ENCODE measurements around the gene HTR3C.
"Not testable (repeated sequence)": the region's sequence is repeated elsewhere in the genome, so short reads cannot be mapped to it uniquely, and the experiment has no call there.

The HTR3C gene

DNA sequence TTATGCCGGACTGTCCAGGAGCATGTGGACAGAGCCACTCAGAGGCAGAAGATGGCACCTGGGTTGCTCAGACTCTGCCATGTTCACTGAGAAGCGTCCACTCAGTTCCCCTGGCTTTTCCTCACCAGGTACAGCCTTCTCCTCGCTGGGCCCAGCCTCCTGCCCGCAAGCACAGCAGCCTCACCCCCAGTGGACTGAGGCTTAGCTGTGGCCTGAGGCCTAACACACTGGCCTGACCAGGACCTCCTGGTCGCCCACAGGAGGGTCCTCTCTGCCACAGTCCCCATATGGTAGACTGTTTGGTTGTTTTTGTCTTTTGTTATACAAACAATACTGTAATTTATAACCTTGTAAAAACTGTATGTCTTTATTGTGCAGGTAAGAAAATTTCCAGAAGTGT, 15.5 kb downstream of the HTR3C start:
- H3K18ac ChIP-seq (ENCODE audit: low read depth in 1 of 2, low read length in 2 of 2), result no peak overlapping the region
- DNase-seq, result no peak
- no peak overlapping the region for H3K14ac ChIP-seq (ENCODE audit: low read length in 2 of 2)
- no peak overlapping the region for H3K4me2 ChIP-seq (ENCODE audit: low read length, poor library complexity, severe bottlenecking)
- H2AFZ ChIP-seq (ENCODE audit: low read depth, low read length), result no peak overlapping the region
- no peak overlapping the region for H3K4ac ChIP-seq (ENCODE audit: low read depth in 1 of 2, low read length in 2 of 2)
- peaks cover 0 to 13% of the 10 kb centered on the region in 2 experiments for H3K27me3 ChIP-seq (ENCODE audit: control insufficient read depth in 1 of 2, insufficient read depth in 1 of 2, low read length in 2 of 2)
- no peak overlapping the region for H2AK5ac ChIP-seq (ENCODE audit: low read length, severe bottlenecking)
- no peak overlapping the region for H4K8ac ChIP-seq (ENCODE audit: low read length)
- H2BK120ac ChIP-seq (ENCODE audit: low read depth, low read length), result no peak overlapping the region
- no peak overlapping the region for H3K23ac ChIP-seq (ENCODE audit: low read length in 2 of 2)
- 78% methylated on average over 3 of the region's 5 CpGs for WGBS
- H2BK15ac ChIP-seq (ENCODE audit: low read depth, poor library complexity, severe bottlenecking), result no peak overlapping the region
- H2BK12ac ChIP-seq (ENCODE audit: low read length in 2 of 2), result no peak overlapping the region
- H3K27ac ChIP-seq (ENCODE audit: low read length, poor library complexity, severe bottlenecking), result no peak overlapping the region
- no peak overlapping the region for H4K91ac ChIP-seq (ENCODE audit: low read length)
- no peaks in the 10 kb centered on the region for H3K4me1 ChIP-seq (ENCODE audit: control insufficient read depth, insufficient read depth, low read depth, low read length)
- H3K4me3 ChIP-seq (ENCODE audit: insufficient read depth in 1 of 2, low read depth in 1 of 2, low read length in 2 of 2), result no peak overlapping the region
- no peak overlapping the region for H2BK5ac ChIP-seq (ENCODE audit: low read depth, low read length, poor library complexity, severe bottlenecking)
- no peaks in the 10 kb centered on the region for H3K36me3 ChIP-seq (ENCODE audit: control insufficient read depth in 1 of 2, insufficient read depth in 2 of 2, low read depth in 1 of 2, low read length in 2 of 2)
- no peaks in the 10 kb centered on the region for H3K79me1 ChIP-seq (replicated peaks; ENCODE audit: low read length, poor library complexity, severe bottlenecking)
- H3K9ac ChIP-seq (ENCODE audit: low read length), result no peak overlapping the region
- H3K9me3 ChIP-seq (ENCODE audit: control insufficient read depth, low read length), result no peaks in the 10 kb centered on the region

- H3K18ac ChIP-seq (ENCODE audit: low read depth in 1 of 2, low read length in 2 of 2); H4K91ac ChIP-seq (ENCODE audit: low read length); H2AFZ ChIP-seq (ENCODE audit: low read depth, low read length); H3K4me2 ChIP-seq (ENCODE audit: low read length, poor library complexity, severe bottlenecking); H3K4ac ChIP-seq (ENCODE audit: low read depth in 1 of 2, low read length in 2 of 2); H4K8ac ChIP-seq (ENCODE audit: low read length); H3K36me3 ChIP-seq (ENCODE audit: control insufficient read depth in 1 of 2, insufficient read depth in 2 of 2, low read depth in 1 of 2, low read length in 2 of 2); H3K9ac ChIP-seq (ENCODE audit: low read length); H3K9me3 ChIP-seq (ENCODE audit: control insufficient read depth, low read length); H3K4me3 ChIP-seq (ENCODE audit: insufficient read depth in 1 of 2, low read depth in 1 of 2, low read length in 2 of 2); H3K23ac ChIP-seq (ENCODE audit: low read length in 2 of 2); H3K14ac ChIP-seq (ENCODE audit: low read length in 2 of 2); H3K4me1 ChIP-seq (ENCODE audit: control insufficient read depth, insufficient read depth, low read depth, low read length); H2BK12ac ChIP-seq (ENCODE audit: low read length in 2 of 2); H3K79me1 ChIP-seq (replicated peaks; ENCODE audit: low read length, poor library complexity, severe bottlenecking); H3K27ac ChIP-seq (ENCODE audit: low read length, poor library complexity, severe bottlenecking); DNase-seq; H2BK5ac ChIP-seq (ENCODE audit: low read depth, low read length, poor library complexity, severe bottlenecking); H2BK15ac ChIP-seq (ENCODE audit: low read depth, poor library complexity, severe bottlenecking); H2AK5ac ChIP-seq (ENCODE audit: low read length, severe bottlenecking); H2BK120ac ChIP-seq (ENCODE audit: low read depth, low read length): not testable (repeated sequence)
- H3K27me3 ChIP-seq (ENCODE audit: control insufficient read depth in 1 of 2, insufficient read depth in 1 of 2, low read length in 2 of 2), result peaks cover 3 to 22% of the 10 kb centered on the region in 2 experiments
- WGBS, result 95% methylated on average over 6 of the region's 7 CpGs
These were observed 18.3 kb downstream of the HTR3C start for GRCh38 chr3:184071142-184071541.

DNA sequence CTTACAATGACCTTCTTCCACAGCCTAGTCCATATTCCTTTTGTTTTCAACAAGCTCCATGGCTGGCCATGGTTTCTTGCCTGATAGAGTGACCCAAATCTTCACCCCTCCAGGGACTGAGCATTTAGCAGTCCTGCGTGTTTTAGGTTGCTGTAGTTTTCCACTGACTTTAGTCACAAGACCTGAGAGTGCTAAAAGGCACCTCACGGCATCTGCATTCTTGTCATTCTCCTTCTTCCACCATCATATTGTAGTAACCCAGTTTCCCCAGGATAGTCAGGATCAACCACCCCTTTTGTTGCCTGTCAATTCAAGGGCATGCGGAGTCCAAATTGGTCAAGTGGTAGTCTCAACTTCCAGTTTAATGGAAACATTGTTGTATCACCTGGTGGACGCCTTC, 20.8 kb downstream of the HTR3C start:
- Histone ChIP-seq H2AK5ac (ENCODE audit: low read length, severe bottlenecking) (no peak overlapping the region), H3K27ac (ENCODE audit: low read length, poor library complexity, severe bottlenecking) (no peak overlapping the region), H2BK12ac (ENCODE audit: low read length in 2 of 2) (no peak overlapping the region), H3K14ac (ENCODE audit: low read length in 2 of 2) (no peak overlapping the region), H4K8ac (ENCODE audit: low read length) (no peak overlapping the region), H2BK5ac (ENCODE audit: low read depth, low read length, poor library complexity, severe bottlenecking) (no peak overlapping the region), H3K4me3 (ENCODE audit: insufficient read depth in 1 of 2, low read depth in 1 of 2, low read length in 2 of 2) (no peak overlapping the region), H2AFZ (ENCODE audit: low read depth, low read length) (no peak overlapping the region), H3K4me2 (ENCODE audit: low read length, poor library complexity, severe bottlenecking) (no peak overlapping the region), H3K4me1 (ENCODE audit: control insufficient read depth, insufficient read depth, low read depth, low read length) (no peaks in the 10 kb centered on the region), H3K23ac (ENCODE audit: low read length in 2 of 2) (no peak overlapping the region), H4K91ac (ENCODE audit: low read length) (no peak overlapping the region), H3K9me3 (ENCODE audit: control insufficient read depth, low read length) (peaks cover 4% of the 10 kb centered on the region), H3K4ac (ENCODE audit: low read depth in 1 of 2, low read length in 2 of 2) (no peak overlapping the region), H3K9ac (ENCODE audit: low read length) (no peak overlapping the region), H2BK15ac (ENCODE audit: low read depth, poor library complexity, severe bottlenecking) (no peak overlapping the region), H3K18ac (ENCODE audit: low read depth in 1 of 2, low read length in 2 of 2) (no peak overlapping the region), H3K36me3 (ENCODE audit: control insufficient read depth in 1 of 2, insufficient read depth in 2 of 2, low read depth in 1 of 2, low read length in 2 of 2) (no peaks in the 10 kb centered on the region), H2BK120ac (ENCODE audit: low read depth, low read length) (no peak overlapping the region), H3K27me3 (ENCODE audit: control insufficient read depth in 1 of 2, insufficient read depth in 1 of 2, low read length in 2 of 2) (peaks cover 13 to 30% of the 10 kb centered on the region in 2 experiments), H3K79me1 (replicated peaks; ENCODE audit: low read length, poor library complexity, severe bottlenecking) (no peaks in the 10 kb centered on the region)
- DNase-seq, result no peak
- 87% methylated on average over 4 of the region's 4 CpGs for WGBS

GRCh38 chr3:184075901-184076300, 23.1 kb downstream of the HTR3C start:
- H3K27ac ChIP-seq (ENCODE audit: low read length, poor library complexity, severe bottlenecking), result no peak overlapping the region
- H3K79me1 ChIP-seq (replicated peaks; ENCODE audit: low read length, poor library complexity, severe bottlenecking), result no peaks in the 10 kb centered on the region
- H2AK5ac ChIP-seq (ENCODE audit: low read length, severe bottlenecking), result no peak overlapping the region
- H3K9me3 ChIP-seq (ENCODE audit: control insufficient read depth, low read length), result peaks cover 4% of the 10 kb centered on the region
- H3K4me2 ChIP-seq (ENCODE audit: low read length, poor library complexity, severe bottlenecking), result no peak overlapping the region
- no peak overlapping the region for H3K23ac ChIP-seq (ENCODE audit: low read length in 2 of 2)
- WGBS, result 92% methylated on average over 5 of the region's 6 CpGs
- H3K18ac ChIP-seq (ENCODE audit: low read depth in 1 of 2, low read length in 2 of 2), result no peak overlapping the region
- H3K9ac ChIP-seq (ENCODE audit: low read length), result no peak overlapping the region
- no peak overlapping the region for H2BK120ac ChIP-seq (ENCODE audit: low read depth, low read length)
- H3K36me3 ChIP-seq (ENCODE audit: control insufficient read depth in 1 of 2, insufficient read depth in 2 of 2, low read depth in 1 of 2, low read length in 2 of 2), result no peaks in the 10 kb centered on the region
- no peak overlapping the region for H3K4ac ChIP-seq (ENCODE audit: low read depth in 1 of 2, low read length in 2 of 2)
- peaks cover 13 to 34% of the 10 kb centered on the region in 2 experiments for H3K27me3 ChIP-seq (ENCODE audit: control insufficient read depth in 1 of 2, insufficient read depth in 1 of 2, low read length in 2 of 2)
- no peak overlapping the region for H4K8ac ChIP-seq (ENCODE audit: low read length)
- H2AFZ ChIP-seq (ENCODE audit: low read depth, low read length), result no peak overlapping the region
- no peak overlapping the region for H3K4me3 ChIP-seq (ENCODE audit: insufficient read depth in 1 of 2, low read depth in 1 of 2, low read length in 2 of 2)
- no peak overlapping the region for H3K14ac ChIP-seq (ENCODE audit: low read length in 2 of 2)
- H3K4me1 ChIP-seq (ENCODE audit: control insufficient read depth, insufficient read depth, low read depth, low read length), result no peaks in the 10 kb centered on the region
- no peak overlapping the region for H2BK12ac ChIP-seq (ENCODE audit: low read length in 2 of 2)
- H4K91ac ChIP-seq (ENCODE audit: low read length), result no peak overlapping the region
- no peak overlapping the region for H2BK15ac ChIP-seq (ENCODE audit: low read depth, poor library complexity, severe bottlenecking)
- H2BK5ac ChIP-seq (ENCODE audit: low read depth, low read length, poor library complexity, severe bottlenecking), result no peak overlapping the region
- DNase-seq, result no peak

Data from mesenchymal stem cell (in vitro differentiated cells and primary cell).